GM18511 (cell line): ENCODE data around the gene SLC29A4.
A peak's percentile ranks its signal among the peaks of the same experiment; 100 is the strongest.
"Not testable (repeated sequence)": the region's sequence is repeated elsewhere in the genome, so short reads cannot be mapped to it uniquely, and the experiment has no call there.

Experiments used
- ATAC-seq: cut with Tn5 transposase; IDR thresholded peaks from one replicate; pipeline ENCODE4 v1.9.1; 2021; ENCODE audit warnings: mild to moderate bottlenecking, moderate library complexity; ENCODE audit not compliant: unreplicated experiment

SLC29A4 gene

DNA sequence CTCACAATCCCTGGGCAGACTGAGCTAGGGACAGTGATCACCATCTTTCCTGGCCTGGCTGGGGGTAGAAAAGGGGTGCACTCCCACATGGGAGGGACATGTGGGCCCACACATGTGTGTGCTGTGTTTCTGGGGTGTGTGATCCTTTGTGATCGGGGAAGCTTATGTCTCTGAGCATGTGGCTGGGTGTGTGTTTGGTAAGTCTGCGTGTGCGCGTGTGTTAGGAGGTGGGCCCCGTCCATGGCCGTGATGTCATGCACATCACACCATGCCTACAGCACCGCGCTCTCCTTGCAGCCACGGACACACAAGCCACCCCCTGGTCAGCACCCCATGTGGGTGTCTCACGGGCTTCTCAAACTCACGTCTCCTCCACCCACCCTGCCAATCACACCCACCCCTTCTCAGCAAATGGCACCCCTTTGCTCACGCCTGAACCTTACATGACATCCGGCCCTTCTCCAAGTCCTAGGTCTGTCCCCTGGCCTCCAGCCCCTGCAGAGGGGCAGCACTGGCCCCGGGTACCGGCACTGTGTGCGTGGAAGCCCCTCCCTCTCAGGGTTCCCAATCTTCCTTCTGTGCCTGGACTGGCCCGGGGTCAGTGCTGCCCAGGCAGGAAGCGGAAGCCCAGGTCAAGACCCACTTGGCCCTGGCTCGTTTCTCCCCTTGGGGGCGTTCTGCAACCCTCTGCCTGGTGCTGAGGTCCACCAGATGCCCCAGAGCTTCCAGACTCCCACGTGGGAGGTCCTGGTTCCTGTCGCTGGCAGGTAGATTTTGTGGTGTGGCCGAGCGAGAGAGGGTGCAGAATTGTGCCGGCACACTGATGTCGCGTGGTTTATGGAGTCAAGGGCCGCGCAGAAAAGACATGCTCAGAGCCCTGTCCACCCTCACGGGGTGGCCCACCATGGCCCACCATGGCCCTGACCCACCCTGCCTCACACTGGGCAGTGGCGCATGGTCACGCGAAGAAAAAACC, 12.6 kb downstream of the SLC29A4 start:
- no peak for ATAC-seq

DNA sequence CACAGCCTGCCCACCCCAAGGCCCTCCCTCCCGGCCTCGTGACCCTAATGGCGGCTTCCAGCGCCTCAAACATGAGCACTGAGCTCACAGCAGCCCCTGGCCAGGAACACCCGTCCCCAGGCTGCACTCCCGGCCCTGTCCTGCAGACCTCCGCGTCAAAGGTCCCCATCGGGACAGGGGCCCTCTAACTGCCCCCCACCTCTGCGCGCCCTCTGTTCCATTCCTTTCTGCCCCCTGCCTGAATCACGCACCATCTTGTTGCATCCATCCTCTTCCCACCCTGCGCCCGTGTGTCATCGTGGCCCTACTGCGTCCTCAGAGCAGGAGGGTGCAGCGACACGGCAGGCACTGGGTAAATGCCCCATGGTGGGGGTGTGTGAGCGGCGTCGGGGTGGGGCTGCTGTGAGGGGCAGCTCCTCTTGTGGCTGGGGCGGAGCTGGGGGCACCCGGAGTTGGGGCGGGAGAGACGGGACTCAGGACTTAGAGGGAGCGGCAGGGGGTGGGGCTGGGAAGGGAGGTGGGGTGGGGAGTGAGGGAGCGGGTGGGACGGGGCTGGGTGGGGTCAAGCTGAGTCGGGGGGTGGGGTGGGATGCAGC, 13.4 kb downstream of the SLC29A4 start:
- ATAC-seq: no peak

DNA sequence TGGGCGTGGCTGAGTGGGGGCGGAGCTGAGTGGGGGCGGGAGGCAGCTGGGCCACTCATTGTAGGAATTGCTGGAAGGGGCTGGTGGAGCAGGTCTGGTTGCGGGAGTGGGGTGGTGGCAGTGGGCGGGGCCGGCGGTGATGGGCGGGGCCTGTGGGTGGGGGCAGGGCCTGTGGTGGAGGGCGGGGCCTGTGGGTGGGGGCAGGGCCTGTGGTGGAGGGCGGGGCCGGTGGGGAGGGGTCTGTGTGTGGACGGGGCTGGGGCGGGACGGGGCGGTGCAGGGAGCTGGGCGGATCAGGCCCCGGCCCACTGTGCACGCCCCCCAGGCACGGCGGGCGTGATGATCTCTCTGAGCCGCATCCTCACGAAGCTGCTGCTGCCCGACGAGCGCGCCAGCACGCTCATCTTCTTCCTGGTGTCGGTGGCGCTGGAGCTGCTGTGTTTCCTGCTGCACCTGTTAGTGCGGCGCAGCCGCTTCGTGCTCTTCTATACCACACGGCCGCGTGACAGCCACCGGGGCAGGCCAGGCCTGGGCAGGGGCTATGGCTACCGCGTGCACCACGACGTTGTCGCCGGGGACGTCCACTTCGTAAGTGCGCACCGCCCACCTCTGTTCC, 14.0 kb downstream of the SLC29A4 start:
- ATAC-seq: peak; percentile 56

DNA sequence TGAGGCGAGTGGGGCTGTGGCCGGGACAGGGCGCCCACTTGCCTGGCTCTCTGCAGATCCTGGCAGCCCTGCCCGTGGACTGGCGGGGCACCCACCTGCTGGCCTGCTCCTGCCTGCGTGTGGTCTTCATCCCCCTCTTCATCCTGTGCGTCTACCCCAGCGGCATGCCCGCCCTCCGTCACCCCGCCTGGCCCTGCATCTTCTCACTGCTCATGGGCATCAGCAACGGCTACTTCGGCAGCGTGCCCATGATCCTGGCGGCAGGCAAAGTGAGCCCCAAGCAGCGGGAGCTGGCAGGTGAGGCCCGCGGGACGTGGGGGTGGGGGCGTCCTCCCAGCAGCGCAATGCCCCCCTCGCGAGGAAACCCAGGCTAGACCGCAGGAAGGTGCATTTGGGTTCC, 17.6 kb downstream of the SLC29A4 start:
- no peak for ATAC-seq

DNA sequence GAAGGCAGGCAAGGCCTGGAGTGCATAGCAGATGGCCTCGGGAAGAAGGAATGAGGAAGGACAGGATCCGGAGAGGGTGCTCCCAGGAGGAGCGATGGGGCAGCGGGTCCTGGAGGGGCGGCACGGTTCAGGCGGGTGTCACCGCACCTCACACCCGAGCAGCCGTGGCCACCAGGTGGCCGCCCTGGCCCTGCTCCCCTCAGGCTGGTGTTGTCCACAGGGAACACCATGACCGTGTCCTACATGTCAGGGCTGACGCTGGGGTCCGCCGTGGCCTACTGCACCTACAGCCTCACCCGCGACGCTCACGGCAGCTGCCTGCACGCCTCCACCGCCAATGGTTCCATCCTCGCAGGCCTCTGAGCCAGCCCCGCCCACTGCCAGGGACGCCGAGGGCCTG, 19.8 kb downstream of the SLC29A4 start:
- ATAC-seq: no peak

DNA sequence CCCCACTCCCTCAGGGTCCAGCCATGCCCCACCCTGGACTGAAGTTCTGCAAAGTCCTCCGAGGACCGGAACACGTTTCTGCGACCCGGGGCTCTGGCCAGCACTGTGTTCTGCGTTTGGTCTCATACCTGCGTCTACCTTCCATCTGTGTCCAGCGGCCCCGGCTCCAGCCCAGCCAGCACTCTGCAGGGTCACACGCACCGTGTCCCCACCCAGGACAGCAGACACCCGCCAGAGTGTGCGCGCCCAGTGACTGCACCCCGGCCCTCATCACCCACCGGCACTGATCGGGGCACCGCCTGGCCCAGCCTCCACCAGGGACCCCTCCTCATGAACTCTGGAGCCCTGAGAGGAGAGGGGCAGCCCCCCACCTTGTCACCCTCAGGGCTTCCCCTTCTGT, 20.3 kb downstream of the SLC29A4 start:
- ATAC-seq: no peak

DNA sequence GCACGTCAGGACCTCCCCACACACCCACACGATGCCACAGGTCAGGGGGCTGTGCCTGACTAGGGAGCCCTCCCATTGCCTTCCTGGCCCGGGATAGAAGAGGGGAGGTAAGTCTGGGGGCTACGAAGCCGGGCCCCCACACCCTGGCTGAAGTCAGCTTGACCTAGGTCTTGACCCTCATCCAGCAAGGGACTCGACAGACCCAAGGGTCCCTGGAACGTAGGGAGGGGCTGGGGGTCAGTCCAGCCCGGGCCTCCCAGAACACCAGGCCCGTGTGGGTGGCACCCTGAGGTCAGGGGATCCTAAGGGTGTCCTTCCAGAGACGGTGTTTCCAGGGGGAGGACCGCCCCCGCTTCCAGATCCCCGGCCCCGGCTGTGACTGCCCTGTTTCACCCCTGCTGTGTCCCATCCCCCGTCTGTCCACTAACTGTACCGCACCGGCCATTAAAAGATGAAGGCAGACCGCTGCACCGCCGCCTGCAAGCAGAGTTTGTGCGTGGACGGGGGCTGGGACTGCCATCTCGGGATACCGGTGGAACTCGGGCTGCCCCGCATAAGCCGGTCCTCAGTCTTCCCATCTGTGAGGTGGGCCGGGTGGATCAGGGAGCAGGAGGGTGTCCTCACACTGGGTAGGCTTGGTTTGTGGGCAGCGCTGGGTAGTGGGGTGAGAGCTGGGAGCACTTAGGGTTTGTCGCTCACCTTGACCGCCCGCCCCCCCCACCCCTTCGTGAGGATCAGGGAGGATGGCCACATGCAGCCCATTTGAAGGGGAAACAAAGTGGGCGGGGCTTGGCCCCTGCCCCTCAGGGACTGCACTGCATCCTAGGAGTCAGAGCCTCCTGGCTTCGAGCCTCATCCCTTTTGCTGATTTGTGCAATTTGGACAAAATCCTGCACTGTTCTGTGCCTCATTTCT, 21.1 kb downstream of the SLC29A4 start:
- ATAC-seq: no peak

DNA sequence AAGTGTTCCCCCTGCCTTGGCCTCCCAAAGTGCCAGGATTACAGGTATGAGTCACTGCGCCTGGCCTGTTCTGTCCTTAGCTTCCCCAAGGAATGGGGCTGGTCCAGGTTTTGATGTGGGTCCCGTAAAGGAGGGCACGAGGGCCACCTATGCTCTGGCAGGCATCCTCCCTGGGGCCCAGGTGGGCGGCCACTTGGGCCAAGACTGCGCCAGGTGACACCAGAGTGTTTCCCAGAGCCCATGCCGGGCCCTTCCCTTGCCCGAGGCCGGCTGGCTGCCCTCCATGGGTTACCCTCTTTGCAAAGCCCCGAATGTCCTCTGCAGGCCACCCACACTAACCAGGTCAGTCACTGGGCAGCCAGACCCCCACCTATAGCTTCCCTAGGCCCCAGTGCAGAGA, 22.3 kb downstream of the SLC29A4 start:
- ATAC-seq: not testable (repeated sequence)

DNA sequence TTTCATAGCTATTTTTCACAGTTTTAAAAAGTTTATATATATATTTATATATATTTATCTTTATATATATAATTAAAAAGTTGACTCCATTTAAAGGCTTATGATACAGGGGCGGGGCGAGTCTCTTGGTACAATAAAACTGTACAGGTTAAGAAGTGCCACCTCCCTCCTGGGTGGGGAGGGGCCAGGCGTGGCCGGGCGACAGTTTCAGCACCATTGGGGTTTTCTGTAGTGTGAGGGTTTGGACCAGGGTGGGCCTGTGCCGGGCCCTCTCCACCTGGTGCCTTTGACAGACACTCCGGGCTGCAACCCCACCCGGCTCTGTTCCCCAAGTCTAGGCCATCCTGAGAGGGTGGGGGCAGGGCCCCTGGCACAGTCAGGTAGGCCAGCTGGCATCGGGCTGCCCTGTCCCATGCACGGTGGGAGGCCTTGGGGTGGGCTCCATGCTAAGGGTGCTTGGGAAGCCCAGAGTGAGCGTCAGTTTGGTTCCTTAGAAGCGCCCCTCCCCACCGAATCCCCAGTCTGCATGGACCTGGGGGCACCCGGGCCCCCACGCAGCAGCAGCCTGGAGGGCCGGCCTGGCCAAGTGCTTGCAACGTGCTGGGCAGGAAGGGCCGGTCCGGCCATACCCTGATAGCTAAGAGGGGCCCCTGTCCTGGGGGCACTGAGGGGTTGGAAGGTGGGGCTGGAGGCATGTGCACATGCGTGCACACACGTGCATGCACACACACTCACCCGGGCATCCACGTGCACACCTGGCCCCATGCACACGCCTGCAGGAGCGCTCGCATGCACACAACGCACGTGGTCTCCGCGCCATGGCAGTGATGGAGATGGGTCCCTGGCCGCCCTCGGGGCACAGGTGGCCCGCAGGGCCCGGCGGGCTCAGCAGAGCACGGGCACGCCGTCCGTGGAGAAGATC, 24.7 kb downstream of the SLC29A4 start:
- not testable (repeated sequence) for ATAC-seq

DNA sequence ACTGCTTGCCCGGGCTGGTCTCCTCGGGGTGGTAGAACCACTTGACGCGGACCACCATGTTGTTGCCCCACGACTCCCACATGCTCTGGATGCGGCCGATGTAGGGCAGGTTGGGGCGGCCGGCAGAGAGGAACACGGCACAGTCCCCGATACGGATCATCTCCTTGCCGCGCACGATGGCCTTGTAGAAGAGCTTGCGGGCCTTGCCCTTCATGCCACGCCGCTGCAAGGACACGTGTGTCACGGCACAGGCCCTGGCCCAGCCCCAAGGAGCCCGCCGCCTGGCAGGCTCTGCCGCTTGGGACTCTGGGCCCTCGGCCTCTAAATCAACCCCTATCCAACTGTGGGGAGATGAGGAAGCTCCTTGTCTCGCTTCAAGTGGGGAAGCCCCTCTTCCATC, 26.4 kb downstream of the SLC29A4 start:
- ATAC-seq: no peak

DNA sequence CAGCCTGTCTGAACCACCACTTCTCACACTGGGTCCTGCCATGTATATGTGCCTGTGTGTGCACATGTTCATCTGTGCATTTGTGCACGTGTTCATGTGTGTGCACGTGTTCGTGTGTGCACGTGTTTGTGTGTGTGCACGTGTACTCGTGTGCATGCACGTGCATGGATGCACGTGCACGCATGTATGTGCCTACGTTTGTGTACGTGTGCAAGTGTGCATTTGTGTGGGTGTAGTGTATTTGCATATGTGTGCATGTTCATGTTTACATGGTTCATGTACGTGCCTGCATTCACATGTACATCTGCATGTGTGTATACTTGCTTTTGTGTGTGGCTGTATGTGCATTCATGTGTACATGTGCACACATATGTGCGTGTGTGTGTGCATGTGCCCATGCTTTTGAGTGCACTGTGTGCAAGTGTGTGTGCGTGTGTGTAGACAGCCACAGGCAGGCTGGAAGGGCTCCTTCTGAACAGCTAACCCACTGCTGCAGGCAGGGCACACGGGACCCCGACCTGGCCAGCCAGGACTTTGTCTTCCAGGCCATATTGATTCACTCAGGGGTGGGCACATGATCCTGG, 28.2 kb downstream of the SLC29A4 start:
- no peak for ATAC-seq

DNA sequence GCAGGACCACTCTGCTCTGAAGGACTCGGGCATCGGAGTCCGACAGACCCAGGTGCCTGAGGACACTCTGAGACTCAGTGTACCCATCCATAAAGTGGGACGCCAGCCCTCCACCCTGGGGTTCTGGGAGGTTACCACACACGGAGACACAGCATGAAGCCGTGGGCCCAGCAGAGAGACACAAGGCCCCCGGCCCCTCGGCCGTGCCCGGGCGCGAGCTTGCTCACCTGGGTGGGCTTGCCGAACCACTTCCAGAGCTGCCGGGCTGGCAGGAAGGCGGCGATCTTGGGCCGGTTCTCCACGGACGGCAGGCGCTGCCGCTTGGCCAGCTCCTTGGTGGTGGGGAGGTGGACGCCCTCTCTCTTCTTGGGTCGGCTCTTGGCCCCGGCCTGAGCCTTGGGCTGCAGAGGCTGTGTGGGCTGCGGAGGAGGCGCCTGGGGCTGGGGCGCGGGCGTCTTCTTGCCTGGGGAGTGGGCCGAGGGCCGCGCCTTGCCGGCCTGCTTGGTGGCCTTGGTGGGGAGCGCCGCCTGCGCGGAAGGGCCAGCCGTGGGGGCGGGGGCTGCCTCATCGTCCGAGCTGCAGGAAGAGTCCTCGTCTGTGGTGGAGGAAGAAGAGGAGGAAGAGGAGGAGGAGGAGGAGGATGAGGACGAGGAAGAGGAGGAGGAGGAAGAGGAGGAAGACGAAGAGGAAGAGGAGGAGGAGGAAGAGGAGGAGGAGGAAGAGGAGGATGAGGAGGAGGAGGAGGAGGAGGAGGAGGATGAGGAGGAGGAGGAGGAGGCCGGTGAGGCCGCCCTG, 29.7 kb downstream of the SLC29A4 start:
- ATAC-seq: not testable (repeated sequence)

DNA sequence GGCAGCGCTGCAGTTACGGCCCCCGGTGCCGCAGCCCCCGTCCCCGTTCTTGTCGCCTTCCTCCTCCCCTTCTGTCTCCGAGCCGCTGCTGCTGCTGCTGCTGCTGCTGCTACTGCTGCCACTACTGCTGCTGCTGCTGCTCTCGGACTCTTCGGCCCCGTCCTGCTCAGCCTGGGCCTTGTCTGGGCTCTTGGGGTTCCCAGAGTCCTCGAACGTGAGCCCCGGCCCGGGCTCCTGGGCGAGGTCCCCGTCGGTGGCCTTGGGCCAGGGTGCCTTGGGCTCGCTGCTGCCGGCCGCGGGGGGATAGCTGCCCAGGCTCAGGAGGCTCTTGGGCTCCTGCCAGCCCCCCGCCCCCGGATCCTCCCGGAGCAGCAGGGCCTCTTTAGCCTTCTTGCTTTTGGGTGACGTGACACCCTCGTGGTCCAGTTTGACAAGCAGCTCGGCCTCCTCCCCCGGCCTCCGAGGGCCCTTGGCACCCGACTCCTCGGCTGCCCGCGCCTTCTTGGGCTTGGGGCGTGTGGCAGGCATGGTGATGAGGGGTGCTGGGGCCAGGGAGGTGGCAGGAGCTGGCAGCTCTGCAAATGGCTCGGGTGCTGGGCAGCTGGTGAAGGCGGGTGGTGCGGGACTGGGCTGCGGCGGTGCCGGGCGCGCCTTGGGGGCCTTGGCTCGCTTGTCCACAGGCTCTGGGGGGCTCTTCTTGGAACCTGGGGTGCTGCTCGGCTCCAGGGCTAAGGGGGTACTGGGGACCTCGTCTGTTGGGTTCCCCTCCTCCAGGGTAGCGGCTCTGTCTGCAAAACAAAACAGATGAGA, 30.5 kb downstream of the SLC29A4 start:
- ATAC-seq: not testable (repeated sequence)

DNA sequence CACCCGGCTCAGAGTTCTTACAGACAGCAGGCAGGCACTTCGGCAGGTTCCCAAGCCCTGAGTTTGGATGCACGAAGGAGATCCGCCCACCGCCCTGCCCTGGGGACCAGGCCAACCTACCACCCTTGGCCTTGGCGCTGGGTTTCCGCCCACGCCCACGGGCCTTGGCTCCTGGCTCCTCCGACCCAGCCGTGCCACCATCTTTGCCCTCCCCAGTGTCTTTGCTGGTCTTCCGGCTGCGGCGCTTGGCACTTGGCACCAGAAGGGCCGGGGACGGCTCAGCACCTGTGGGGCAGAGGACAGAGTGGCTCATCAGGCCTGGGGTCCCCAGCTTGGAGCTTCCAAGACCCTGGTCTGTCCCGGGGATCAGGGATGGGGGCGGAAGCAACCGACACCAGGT, 32.1 kb downstream of the SLC29A4 start:
- no peak for ATAC-seq

DNA sequence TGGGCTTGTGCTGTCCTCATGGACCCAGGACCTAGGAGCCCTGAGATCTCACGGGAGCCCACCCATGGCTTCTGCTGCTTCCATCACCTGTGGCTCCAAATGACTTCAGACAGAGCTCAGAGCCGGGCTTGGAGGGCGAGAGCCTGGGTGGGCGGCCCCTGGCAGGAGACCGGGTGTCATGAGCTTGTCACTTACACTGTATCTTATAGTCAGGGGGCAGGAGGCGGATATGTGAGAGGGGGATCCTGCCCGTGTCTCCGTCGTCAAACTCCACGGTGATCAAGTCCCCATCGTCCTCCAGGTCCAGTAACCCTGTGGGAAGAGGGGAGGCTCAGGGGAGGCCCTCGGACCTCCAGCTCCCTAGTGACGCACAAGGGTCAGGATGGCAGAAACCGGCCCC, 33.0 kb downstream of the SLC29A4 start:
- ATAC-seq: no peak

DNA sequence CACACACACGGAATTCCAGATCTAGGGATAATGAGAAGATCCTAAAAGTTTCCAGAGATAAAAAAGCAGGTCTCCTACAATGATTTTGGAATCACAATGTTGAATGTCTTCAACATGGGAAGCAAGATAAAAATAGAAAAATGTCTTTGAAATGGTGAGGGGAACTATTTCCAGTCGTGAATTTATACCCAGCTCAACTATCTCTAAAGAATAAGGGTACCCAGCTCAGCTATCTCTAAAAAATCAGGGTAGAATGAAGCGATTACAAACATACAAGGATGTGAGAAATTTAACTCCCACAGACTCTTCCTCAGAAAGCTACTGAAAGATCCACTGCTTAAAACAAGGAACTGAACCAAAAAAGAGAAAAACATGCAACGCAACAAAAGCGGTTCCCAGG, 35.9 kb downstream of the SLC29A4 start:
- ATAC-seq: not testable (repeated sequence)

DNA sequence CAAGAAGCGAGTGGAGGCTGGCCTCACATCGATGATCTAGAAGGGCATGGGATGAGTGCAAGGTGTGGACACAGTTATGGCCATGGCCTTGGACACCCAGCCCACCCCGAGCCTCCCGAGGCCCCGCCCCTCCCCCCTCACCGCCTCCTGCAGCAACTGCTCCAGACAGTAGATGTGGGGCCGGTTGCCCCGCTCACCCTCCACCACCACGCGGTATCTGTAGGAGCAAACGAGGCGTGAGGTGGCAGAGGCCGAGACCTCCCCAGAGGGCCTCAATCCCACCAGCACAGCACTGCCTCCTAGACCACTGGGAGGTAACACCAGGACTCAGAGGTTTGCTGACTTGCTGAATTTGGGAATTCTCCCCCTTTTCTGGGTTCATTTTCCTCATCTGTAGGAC, 37.6 kb downstream of the SLC29A4 start:
- no peak for ATAC-seq
